Fibroblast of lung (primary cell): Measurements from ENCODE around the gene LDHD.

Experiments
- CTCF ChIP-seq, 2 donors: IDR thresholded peaks in 1 of 2; conservative IDR thresholded peaks in 1 of 2; 1 replicate in 1 of 2; 2 replicates in 1 of 2; pipeline ENCODE4 v1.5.1; 2011 to 2012; ENCODE audit warnings: low read length in 2 of 2, control low read depth in 1 of 2, inconsistent platforms in 1 of 2, low read depth in 1 of 2, mild to moderate bottlenecking in 1 of 2
- EZH2 ChIP-seq: IDR thresholded peaks from 2 replicates; pipeline ENCODE4 v1.5.1; 2012; ENCODE audit warnings: low read length, control low read depth, mild to moderate bottlenecking; ENCODE audit errors: missing control alignments

- TF ChIP-seq CTCF (conservative IDR thresholded peaks at IDR 0.05 in 1 of 2, IDR thresholded peaks at IDR 0.05 in 1 of 2; ENCODE audit: low read depth in 1 of 2, low read length in 2 of 2), result no peak
- no peak for TF ChIP-seq EZH2
Observed at GRCh38 chr16:75143941-75144340, 27.4 kb upstream of the LDHD start.
